ENCODE results near the gene CCR4. TPM values are rescaled to one million over a fixed set of nuclear protein-coding genes. Genes with fewer than 3 reads are reported as not detected.
"Not testable (repeated sequence)": the region's sequence is repeated elsewhere in the genome, so short reads cannot be mapped to it uniquely, and the experiment has no call there.

The CCR4 gene
- total RNA-seq (2021; ENCODE audit: unreplicated experiment) (0.10 TPM), Bru-seq, nascent RNA (percentile 12 among the genes with signal in this experiment), BruChase-seq, experiment 1, labeled RNA remaining after a 2-hour chase (percentile 20 among the genes with signal in this experiment), BruChase-seq, experiment 2, labeled RNA remaining after a 6-hour chase (percentile 13 among the genes with signal in this experiment)
- polyA plus RNA-seq (2012; ENCODE audit: insufficient read length), result not detected
- long read RNA-seq, result 0 reads

- ATAC-seq (no peak), DNase-seq (ENCODE audit: low read depth, low spot score) (no peak)
- CTCF ChIA-PET, result no interaction called here
- no TSS peak for BruUV-seq (replicated peaks)
- Histone ChIP-seq H3K9me3 (ENCODE audit: control insufficient read depth, insufficient read depth, low read depth, low read length) (no peaks in the 10 kb centered on the region), H3K4me1 (ENCODE audit: control insufficient read depth, insufficient read depth, low read length) (no peaks in the 10 kb centered on the region), H3K27ac (ENCODE audit: low read length) (no peak within 1 kb of the TSS), H3K27me3 (ENCODE audit: control insufficient read depth, insufficient read depth, low read length) (no peaks in the 10 kb centered on the region), H3K36me3 (ENCODE audit: control insufficient read depth, insufficient read depth, low read length) (no peaks in the 10 kb centered on the region), H3K4me3 (ENCODE audit: low read depth in 2 of 2, low read length in 2 of 2) (no peak within 1 kb of the TSS)
- no peak for TF ChIP-seq SIN3A (IDR thresholded peaks at IDR 0.05; ENCODE audit: borderline replicate concordance, insufficient read depth, low read depth, low read length)
- no peak for TF ChIP-seq TCF7L2 (IDR thresholded peaks at IDR 0.05; ENCODE audit: low read depth, low read length)
- no peak for TF ChIP-seq POLR2AphosphoS5 (IDR thresholded peaks at IDR 0.05; ENCODE audit: low read depth, low read length)
- no peak for TF ChIP-seq REST (IDR thresholded peaks at IDR 0.05; ENCODE audit: insufficient read depth in 1 of 2, low read depth in 2 of 2, low read length in 1 of 2)
- TF ChIP-seq CTCF (IDR thresholded peaks at IDR 0.05), result no peak
- in situ Hi-C loops (cut with HindIII; ENCODE audit: low pct_unique_long_range_greater_than_20kb, low sequenced_read_pairs) (no loop called here), intact Hi-C loops (cut with micrococcal nuclease; ENCODE audit: unreplicated experiment) (no loop called here)
- POLR2A ChIA-PET, result no interaction called here
Observed at GRCh38 chr3:32951410-32951811, at the start of gene CCR4. CCR4 (plus strand) TSS chr3:32951644; CDS start chr3:32953423, 1,779 bp downstream.

- in situ Hi-C loops (cut with HindIII; ENCODE audit: low pct_unique_long_range_greater_than_20kb, low sequenced_read_pairs); H3K36me3 ChIP-seq (ENCODE audit: control insufficient read depth, insufficient read depth, low read length); DNase-seq (ENCODE audit: low read depth, low spot score); H3K4me3 ChIP-seq (ENCODE audit: low read depth in 2 of 2, low read length in 2 of 2); CTCF ChIA-PET; ATAC-seq; H3K9me3 ChIP-seq (ENCODE audit: control insufficient read depth, insufficient read depth, low read depth, low read length); BruUV-seq (replicated peaks); POLR2A ChIA-PET; intact Hi-C loops (cut with micrococcal nuclease; ENCODE audit: unreplicated experiment); H3K27ac ChIP-seq (ENCODE audit: low read length); H3K27me3 ChIP-seq (ENCODE audit: control insufficient read depth, insufficient read depth, low read length); H3K4me1 ChIP-seq (ENCODE audit: control insufficient read depth, insufficient read depth, low read length): not testable (repeated sequence)
Observed at GRCh38 chr3:32902887-32903371, 48.5 kb upstream of the CCR4 start.

GRCh38 chr3:32903953-32904352 lies 47.5 kb upstream of the CCR4 start:
- in situ Hi-C loops (cut with HindIII; ENCODE audit: low pct_unique_long_range_greater_than_20kb, low sequenced_read_pairs) (no loop called here), intact Hi-C loops (cut with micrococcal nuclease; ENCODE audit: unreplicated experiment) (no loop called here)
- ATAC-seq (no peak), DNase-seq (ENCODE audit: low read depth, low spot score) (no peak)
- no TSS peak for BruUV-seq (replicated peaks)
- CTCF ChIA-PET, result no interaction called here
- H3K4me1 ChIP-seq (ENCODE audit: control insufficient read depth, insufficient read depth, low read length), result no peaks in the 10 kb centered on the region
- no peaks in the 10 kb centered on the region for H3K27me3 ChIP-seq (ENCODE audit: control insufficient read depth, insufficient read depth, low read length)
- H3K4me3 ChIP-seq (ENCODE audit: low read depth in 2 of 2, low read length in 2 of 2), result no peak overlapping the region
- POLR2A ChIA-PET, result no interaction called here
- H3K9me3 ChIP-seq (ENCODE audit: control insufficient read depth, insufficient read depth, low read depth, low read length), result no peaks in the 10 kb centered on the region
- H3K36me3 ChIP-seq (ENCODE audit: control insufficient read depth, insufficient read depth, low read length), result no peaks in the 10 kb centered on the region
- no peak for TF ChIP-seq SIN3A (IDR thresholded peaks at IDR 0.05; ENCODE audit: borderline replicate concordance, insufficient read depth, low read depth, low read length)
- no peak for TF ChIP-seq TCF7L2 (IDR thresholded peaks at IDR 0.05; ENCODE audit: low read depth, low read length)
- no peak overlapping the region for H3K27ac ChIP-seq (ENCODE audit: low read length)
